ENCODE data around the gene CAPS. TPM values are rescaled to one million over a fixed set of nuclear protein-coding genes. Genes with fewer than 3 reads are reported as not detected.

The CAPS gene
- total RNA-seq, 1 experiment from 2014 or later, result 255 TPM

DNA sequence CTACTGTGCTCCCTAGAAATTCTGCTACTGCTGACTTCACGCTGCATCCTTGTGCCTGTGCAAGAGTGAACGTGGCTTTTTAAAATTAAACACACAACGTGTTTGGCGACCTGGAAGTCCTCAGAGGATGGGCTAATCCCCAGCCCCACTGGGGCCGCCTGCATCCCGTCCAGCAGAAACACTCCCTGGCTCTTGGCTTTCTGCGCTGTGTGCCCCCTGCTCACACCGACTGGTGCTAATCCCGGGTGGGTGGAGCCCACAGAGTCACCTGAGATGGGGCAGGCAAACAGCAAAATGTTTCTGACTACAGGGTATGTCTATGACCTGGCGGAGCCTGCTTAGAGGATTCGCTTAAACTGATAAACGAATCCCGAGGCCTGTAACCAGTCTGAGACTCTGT, 15.1 kb downstream of the CAPS start:
- DNase-seq (no peak), ATAC-seq (no peak)
- POLR2A ChIA-PET (ENCODE audit: unreplicated experiment), result no interaction called here
- H3K36me3 ChIP-seq (ENCODE audit: low read depth, low read length), result peaks cover 80% of the 10 kb centered on the region
- CTCF ChIA-PET, result no interaction called here
- intact Hi-C loops (cut with micrococcal nuclease), result no loop called here
- no peak overlapping the region for H3K9ac ChIP-seq (ENCODE audit: low read length)
- no peak overlapping the region for H3K4me2 ChIP-seq (ENCODE audit: low read length)
- H3K27ac ChIP-seq (ENCODE audit: low read length), result no peak overlapping the region
- no peaks in the 10 kb centered on the region for H3K79me2 ChIP-seq (ENCODE audit: low read length)
- no peak overlapping the region for H3K4me3 ChIP-seq (ENCODE audit: low read length)
- no peaks in the 10 kb centered on the region for H3K9me2 ChIP-seq (replicated peaks; ENCODE audit: low read length)
- H3K27me3 ChIP-seq (ENCODE audit: low read length), result no peaks in the 10 kb centered on the region
- no peaks in the 10 kb centered on the region for H3K9me3 ChIP-seq (ENCODE audit: low read length)
- no peaks in the 10 kb centered on the region for H3F3A ChIP-seq (ENCODE audit: low read length, unreplicated experiment)
- H2AFZ ChIP-seq (ENCODE audit: low read length), result no peak overlapping the region
- TF ChIP-seq, protein P1, sequence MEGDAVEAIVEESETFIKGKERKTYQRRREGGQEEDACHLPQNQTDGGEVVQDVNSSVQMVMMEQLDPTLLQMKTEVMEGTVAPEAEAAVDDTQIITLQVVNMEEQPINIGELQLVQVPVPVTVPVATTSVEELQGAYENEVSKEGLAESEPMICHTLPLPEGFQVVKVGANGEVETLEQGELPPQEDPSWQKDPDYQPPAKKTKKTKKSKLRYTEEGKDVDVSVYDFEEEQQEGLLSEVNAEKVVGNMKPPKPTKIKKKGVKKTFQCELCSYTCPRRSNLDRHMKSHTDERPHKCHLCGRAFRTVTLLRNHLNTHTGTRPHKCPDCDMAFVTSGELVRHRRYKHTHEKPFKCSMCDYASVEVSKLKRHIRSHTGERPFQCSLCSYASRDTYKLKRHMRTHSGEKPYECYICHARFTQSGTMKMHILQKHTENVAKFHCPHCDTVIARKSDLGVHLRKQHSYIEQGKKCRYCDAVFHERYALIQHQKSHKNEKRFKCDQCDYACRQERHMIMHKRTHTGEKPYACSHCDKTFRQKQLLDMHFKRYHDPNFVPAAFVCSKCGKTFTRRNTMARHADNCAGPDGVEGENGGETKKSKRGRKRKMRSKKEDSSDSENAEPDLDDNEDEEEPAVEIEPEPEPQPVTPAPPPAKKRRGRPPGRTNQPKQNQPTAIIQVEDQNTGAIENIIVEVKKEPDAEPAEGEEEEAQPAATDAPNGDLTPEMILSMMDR (conservative IDR thresholded peaks at IDR 0.05; ENCODE audit: low read depth, low read length), result no peak
- no peak for TF ChIP-seq EZH2phosphoT487 (IDR thresholded peaks at IDR 0.05; ENCODE audit: borderline replicate concordance, low read length)
- TF ChIP-seq EZH2 (IDR thresholded peaks at IDR 0.05; ENCODE audit: low read length, unreplicated experiment), result no peak
- no peaks in the 10 kb centered on the region for H3K4me1 ChIP-seq (ENCODE audit: insufficient read depth, low read length)
- no peaks in the 10 kb centered on the region for H4K20me1 ChIP-seq (ENCODE audit: low read length)
- BruUV-seq (replicated peaks), result no TSS peak

DNA sequence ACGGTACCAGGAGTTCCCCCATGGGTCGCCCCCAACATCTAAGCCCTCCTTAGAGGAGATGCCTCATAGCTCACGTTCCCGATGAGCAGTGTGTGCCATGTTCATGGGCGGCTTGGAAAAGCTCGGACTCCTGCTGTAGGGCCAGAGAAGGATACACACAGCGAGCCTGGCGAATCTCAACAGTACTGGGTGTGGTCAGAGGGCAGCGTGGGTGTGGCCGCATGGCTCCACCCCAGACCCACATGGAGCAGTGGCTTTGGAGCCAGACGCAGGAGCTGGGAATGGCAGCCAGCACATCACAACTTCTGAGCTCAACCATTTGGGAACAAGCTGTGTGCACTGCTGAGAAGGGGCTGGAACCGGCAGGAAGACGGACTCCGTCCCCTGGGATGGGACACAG, 15.6 kb downstream of the CAPS start:
- Histone ChIP-seq H3K9ac (ENCODE audit: low read length) (no peak overlapping the region), H3K4me2 (ENCODE audit: low read length) (no peak overlapping the region), H2AFZ (ENCODE audit: low read length) (no peak overlapping the region), H3K9me2 (replicated peaks; ENCODE audit: low read length) (no peaks in the 10 kb centered on the region), H3K4me1 (ENCODE audit: insufficient read depth, low read length) (no peaks in the 10 kb centered on the region), H3K79me2 (ENCODE audit: low read length) (no peaks in the 10 kb centered on the region), H3K9me3 (ENCODE audit: low read length) (no peaks in the 10 kb centered on the region), H3K27me3 (ENCODE audit: low read length) (no peaks in the 10 kb centered on the region), H3K4me3 (ENCODE audit: low read length) (no peak overlapping the region), H4K20me1 (ENCODE audit: low read length) (no peaks in the 10 kb centered on the region), H3K27ac (ENCODE audit: low read length) (no peak overlapping the region), H3F3A (ENCODE audit: low read length, unreplicated experiment) (no peaks in the 10 kb centered on the region), H3K36me3 (ENCODE audit: low read depth, low read length) (peaks cover 76% of the 10 kb centered on the region)
- ATAC-seq, result no peak
- intact Hi-C loops (cut with micrococcal nuclease), result no loop called here
- no peak for DNase-seq
- BruUV-seq (replicated peaks), result no TSS peak
- TF ChIP-seq EZH2 (IDR thresholded peaks at IDR 0.05; ENCODE audit: low read length, unreplicated experiment) (no peak), EZH2phosphoT487 (IDR thresholded peaks at IDR 0.05; ENCODE audit: borderline replicate concordance, low read length) (no peak)
- TF ChIP-seq, protein P1 (conservative IDR thresholded peaks at IDR 0.05; ENCODE audit: low read depth, low read length), result no peak
- ChIA-PET CTCF (no interaction called here), POLR2A (ENCODE audit: unreplicated experiment) (no interaction called here)

DNA sequence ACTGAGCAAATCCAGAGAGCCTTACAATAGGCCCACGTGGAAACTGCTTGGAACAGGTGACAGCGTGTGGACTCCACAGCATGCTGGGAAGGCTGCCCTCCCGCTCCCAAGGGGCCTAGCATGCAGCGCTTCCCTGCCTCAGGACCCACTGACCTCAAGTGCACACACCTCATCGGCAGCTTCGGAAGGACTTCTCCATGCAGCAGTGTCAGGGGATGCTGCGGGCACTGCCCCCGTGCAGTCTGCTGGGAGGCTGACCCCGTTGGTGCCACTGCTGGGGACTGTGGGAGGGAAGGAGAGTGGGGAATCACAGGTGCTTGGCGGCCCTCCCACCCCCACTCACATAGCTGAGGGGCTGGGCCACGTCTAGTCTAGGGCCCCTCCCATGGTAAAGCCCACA, 17.2 kb downstream of the CAPS start:
- H3K4me3 ChIP-seq (ENCODE audit: low read length), result no peak overlapping the region
- ATAC-seq, result no peak
- no peaks in the 10 kb centered on the region for H3K27me3 ChIP-seq (ENCODE audit: low read length)
- H3K9me3 ChIP-seq (ENCODE audit: low read length), result no peaks in the 10 kb centered on the region
- no TSS peak for BruUV-seq (replicated peaks)
- no peaks in the 10 kb centered on the region for H3K9me2 ChIP-seq (replicated peaks; ENCODE audit: low read length)
- H3K36me3 ChIP-seq (ENCODE audit: low read depth, low read length), result peaks cover 65% of the 10 kb centered on the region
- TF ChIP-seq EZH2 (IDR thresholded peaks at IDR 0.05; ENCODE audit: low read length, unreplicated experiment) (no peak), EZH2phosphoT487 (IDR thresholded peaks at IDR 0.05; ENCODE audit: borderline replicate concordance, low read length) (no peak)
- TF ChIP-seq, protein P1 (conservative IDR thresholded peaks at IDR 0.05; ENCODE audit: low read depth, low read length), result no peak
- DNase-seq, result no peak
- POLR2A ChIA-PET (ENCODE audit: unreplicated experiment), result no interaction called here
- H4K20me1 ChIP-seq (ENCODE audit: low read length), result no peaks in the 10 kb centered on the region
- intact Hi-C loops (cut with micrococcal nuclease), result no loop called here
- H3K27ac ChIP-seq (ENCODE audit: low read length), result no peak overlapping the region
- CTCF ChIA-PET, result interaction anchor here (0.6 kb wide), 1 partner anchor 110 kb away, joined by 4 read pairs; no protein-coding TSS in a partner anchor
- H3K9ac ChIP-seq (ENCODE audit: low read length), result no peak overlapping the region
- no peak overlapping the region for H3K4me2 ChIP-seq (ENCODE audit: low read length)
- H2AFZ ChIP-seq (ENCODE audit: low read length), result no peak overlapping the region
- H3K79me2 ChIP-seq (ENCODE audit: low read length), result no peaks in the 10 kb centered on the region
- no peaks in the 10 kb centered on the region for H3K4me1 ChIP-seq (ENCODE audit: insufficient read depth, low read length)
- H3F3A ChIP-seq (ENCODE audit: low read length, unreplicated experiment), result no peaks in the 10 kb centered on the region
